Epithelial cell of proximal tubule (primary cell): ENCODE data around the gene EPM2A. TPM values are rescaled to one million over a fixed set of nuclear protein-coding genes. Genes with fewer than 3 reads are reported as not detected.

Experiments used
- DNase-seq: peaks from one replicate; pipeline ENCODE4 v3.0.0-alpha.2; 2011; ENCODE audit warnings: low read depth
- H3K4me3 ChIP-seq: 2 replicates; pipeline ENCODE4 v1.5.1; 2011; ENCODE audit warnings: low read depth, mild to moderate bottlenecking, low read length
- total RNA-seq: library from RNA; depleted of rRNA; stranded (reverse); fragments of >200 nt; gene quantifications from 2 replicates; pipeline ENCODE4 v1.2.3, GENCODE V29; 2015
- TF ChIP-seq, protein P1 (sequence below): conservative IDR thresholded peaks from 2 replicates; pipeline ENCODE4 v1.5.1; 2012; ENCODE audit warnings: low read depth, mild to moderate bottlenecking, low read length

The EPM2A gene
- total RNA-seq, 1 donor from 2014 or later = 6.2 TPM

DNA sequence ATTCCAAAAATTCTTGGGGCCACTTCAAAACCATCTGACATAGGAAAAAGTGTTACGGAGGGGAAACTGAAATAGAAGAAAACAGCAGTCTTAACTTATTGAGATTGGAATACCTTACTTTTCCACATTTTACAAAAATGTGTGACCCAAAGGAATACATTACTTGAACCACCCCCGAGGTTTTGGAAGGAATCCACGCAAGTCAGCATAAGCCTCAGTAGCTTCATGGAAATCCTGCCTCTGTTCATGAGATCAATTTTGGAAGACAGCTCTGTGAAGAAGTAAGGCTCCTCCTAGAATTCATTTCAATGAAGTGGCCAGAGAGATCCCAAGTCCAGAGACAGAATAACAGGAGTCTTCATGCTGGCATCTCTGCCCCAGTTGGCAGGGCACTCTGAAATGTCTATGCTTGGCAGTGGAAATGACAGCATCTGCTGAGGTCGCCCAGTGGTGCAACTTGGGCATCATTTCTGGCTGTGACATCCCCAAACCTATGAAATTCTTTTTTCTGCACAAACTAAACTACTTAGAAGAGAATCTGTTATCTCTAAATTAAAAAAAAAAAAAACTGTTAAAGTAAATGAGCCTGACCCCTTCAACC lies 132.5 kb downstream of the EPM2A start:
- DNase-seq = no peak
- TF ChIP-seq, protein P1, sequence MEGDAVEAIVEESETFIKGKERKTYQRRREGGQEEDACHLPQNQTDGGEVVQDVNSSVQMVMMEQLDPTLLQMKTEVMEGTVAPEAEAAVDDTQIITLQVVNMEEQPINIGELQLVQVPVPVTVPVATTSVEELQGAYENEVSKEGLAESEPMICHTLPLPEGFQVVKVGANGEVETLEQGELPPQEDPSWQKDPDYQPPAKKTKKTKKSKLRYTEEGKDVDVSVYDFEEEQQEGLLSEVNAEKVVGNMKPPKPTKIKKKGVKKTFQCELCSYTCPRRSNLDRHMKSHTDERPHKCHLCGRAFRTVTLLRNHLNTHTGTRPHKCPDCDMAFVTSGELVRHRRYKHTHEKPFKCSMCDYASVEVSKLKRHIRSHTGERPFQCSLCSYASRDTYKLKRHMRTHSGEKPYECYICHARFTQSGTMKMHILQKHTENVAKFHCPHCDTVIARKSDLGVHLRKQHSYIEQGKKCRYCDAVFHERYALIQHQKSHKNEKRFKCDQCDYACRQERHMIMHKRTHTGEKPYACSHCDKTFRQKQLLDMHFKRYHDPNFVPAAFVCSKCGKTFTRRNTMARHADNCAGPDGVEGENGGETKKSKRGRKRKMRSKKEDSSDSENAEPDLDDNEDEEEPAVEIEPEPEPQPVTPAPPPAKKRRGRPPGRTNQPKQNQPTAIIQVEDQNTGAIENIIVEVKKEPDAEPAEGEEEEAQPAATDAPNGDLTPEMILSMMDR = no peak
- H3K4me3 ChIP-seq = no peak overlapping the region

DNA sequence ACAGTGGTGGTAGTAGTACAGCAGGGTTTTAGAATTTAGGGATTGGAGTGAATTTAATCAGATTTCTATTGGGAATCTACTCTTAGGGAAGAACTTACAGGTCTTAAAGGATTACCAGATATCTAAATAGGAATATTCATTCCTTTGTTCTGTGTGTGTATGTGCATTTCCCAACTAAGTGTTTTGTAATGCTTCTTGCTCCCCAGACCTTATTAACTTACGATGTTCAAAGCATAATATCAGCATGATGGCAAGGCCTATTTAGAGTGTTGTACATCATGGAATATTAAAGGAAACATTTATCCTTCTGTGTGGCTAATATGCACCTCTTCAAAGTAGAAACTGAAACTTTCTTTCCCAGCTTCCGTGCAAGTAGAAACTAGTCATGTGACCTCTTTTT lies 133.9 kb downstream of the EPM2A start:
- TF ChIP-seq, protein P1 = no peak
- no peak for DNase-seq
- H3K4me3 ChIP-seq = no peak overlapping the region

DNA sequence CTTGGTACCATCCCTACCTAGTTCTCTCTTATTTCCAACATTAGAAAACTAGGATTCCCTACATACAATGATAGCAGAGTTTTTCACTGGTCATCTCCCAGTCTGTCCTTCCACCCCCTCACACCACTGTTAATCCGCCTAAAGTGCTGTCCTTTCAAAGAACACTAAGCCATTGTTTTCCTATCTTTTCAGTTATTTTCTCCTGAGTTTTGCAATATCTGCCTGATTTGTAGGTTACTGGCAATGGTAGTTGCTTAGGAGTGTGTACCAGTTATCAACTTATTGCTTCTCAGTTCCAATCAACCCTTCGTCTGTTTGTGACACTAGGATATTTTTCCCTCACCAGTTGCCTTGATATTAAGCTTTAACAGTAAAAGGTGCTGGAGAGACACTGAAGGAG lies 135.0 kb downstream of the EPM2A start:
- DNase-seq = no peak
- H3K4me3 ChIP-seq = no peak overlapping the region
- TF ChIP-seq, protein P1 = no peak

DNA sequence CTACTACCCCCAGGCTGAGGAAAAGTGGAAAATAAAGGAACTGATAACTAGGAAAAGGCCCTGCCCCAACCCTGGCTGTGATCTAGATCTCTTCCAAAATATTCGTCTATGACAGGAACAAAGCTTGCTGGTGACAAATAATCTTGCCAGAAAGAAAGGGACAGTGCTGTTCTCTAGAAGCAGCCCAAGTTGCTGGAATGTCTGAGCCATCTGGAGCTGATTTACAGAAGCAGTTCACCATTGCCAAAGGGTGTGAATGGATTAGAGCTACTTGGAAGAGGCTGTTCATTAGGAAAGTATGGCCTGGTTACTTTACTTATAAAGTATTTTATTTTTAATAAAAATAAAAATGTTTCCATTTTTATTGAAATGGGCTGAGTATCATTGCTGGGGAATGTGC lies 146.3 kb downstream of the EPM2A start:
- TF ChIP-seq, protein P1 = no peak
- no peak for DNase-seq
- H3K4me3 ChIP-seq = no peak overlapping the region

DNA sequence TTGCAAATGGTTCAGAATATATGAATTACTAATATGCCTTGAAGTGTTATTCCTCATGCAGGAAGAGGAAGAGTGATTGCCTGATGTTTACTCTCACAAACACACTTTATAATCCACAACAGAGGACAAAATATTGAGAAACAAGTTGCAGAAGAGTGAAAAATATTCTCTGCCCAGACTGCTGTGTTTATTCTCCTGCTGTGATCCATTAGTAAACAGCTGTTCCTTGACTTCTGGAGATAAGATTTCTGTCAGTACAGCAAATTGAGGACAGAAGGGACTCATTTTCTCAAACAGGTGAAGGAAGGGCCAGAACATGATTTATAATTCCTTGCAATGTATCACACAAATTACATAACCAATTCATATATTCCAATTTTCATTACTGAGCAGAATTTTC lies 148.0 kb downstream of the EPM2A start:
- no peak overlapping the region for H3K4me3 ChIP-seq
- TF ChIP-seq, protein P1 = no peak
- no peak for DNase-seq

DNA sequence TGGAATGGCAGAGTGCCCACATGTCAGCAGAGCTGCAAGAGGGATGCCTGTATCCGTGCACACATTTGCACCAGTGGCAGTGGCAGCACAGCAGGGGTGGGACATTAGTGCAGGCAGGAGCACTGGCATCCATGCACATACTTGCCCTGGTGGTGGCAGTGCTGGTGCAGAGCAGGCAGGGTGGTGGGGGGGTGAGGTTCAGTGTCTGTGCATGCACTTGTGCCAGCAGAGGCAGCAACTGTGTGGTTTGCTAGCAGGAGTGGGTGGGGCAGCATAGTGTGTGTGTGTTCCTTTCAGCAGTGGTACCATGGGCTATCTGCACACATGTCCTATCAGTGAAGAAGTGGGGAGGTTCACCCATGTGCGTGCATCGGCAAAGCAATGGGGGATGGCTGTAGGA lies 151.6 kb downstream of the EPM2A start:
- DNase-seq = no peak
- TF ChIP-seq, protein P1 = no peak
- no peak overlapping the region for H3K4me3 ChIP-seq

Other genes starting within 250 kb of the EPM2A start
- gene FBXO30, start 79.3 kb upstream of the EPM2A start, total RNA-seq = 4.3 and 5.9 TPM in 2 replicates
- gene SHPRH, start 228.8 kb upstream of the EPM2A start, total RNA-seq = 7.3 and 8.0 TPM in 2 replicates